Thyroid gland (tissue), 4 donors: Measurements from ENCODE around the gene HMGCS1.

Experiments
- POLR2A ChIP-seq, 2 donors: fragments of 450-650 bp; IDR thresholded peaks; one replicate each; pipeline ENCODE4 v1.6.1; 2017; ENCODE audit warnings: antibody characterized with exemption in 2 of 2, mild to moderate bottlenecking in 2 of 2, moderate library complexity in 1 of 2
- TF ChIP-seq, protein P1 (sequence below), 6 experiments: fragments of 200-600 bp in 3 of 6; fragments of 450-650 bp in 3 of 6; sonication (generic) in 3 of 6; IDR thresholded peaks; one replicate each; pipeline ENCODE4 v1.5.1; 2016 to 2019; ENCODE audit warnings: antibody characterized with exemption in 6 of 6, mild to moderate bottlenecking in 2 of 6, inconsistent platforms in 1 of 6, moderate library complexity in 1 of 6

DNA sequence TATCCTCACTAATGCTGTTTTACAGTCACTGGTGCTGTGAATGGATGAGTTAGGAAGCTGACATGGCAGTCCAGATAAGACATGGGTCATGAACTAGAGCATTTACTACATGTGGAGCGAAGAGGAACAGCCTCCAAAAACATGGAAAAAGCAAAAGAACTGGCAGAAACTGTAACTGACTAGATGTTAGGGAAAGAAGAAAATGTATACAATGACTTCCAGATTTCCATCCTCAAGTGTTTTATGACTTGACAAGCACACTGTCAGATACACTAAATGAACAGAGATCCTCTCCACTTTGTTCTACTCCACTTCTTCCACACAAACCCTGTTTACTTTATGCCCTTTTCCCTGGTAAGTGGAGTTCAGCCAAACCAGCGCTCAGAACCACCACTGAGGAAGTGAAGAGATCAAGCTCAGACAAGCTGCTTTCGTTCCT lies 11.5 kb downstream of the HMGCS1 start:
- TF ChIP-seq, protein P1, sequence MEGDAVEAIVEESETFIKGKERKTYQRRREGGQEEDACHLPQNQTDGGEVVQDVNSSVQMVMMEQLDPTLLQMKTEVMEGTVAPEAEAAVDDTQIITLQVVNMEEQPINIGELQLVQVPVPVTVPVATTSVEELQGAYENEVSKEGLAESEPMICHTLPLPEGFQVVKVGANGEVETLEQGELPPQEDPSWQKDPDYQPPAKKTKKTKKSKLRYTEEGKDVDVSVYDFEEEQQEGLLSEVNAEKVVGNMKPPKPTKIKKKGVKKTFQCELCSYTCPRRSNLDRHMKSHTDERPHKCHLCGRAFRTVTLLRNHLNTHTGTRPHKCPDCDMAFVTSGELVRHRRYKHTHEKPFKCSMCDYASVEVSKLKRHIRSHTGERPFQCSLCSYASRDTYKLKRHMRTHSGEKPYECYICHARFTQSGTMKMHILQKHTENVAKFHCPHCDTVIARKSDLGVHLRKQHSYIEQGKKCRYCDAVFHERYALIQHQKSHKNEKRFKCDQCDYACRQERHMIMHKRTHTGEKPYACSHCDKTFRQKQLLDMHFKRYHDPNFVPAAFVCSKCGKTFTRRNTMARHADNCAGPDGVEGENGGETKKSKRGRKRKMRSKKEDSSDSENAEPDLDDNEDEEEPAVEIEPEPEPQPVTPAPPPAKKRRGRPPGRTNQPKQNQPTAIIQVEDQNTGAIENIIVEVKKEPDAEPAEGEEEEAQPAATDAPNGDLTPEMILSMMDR (IDR thresholded peaks at IDR 0.05), result no peak
- TF ChIP-seq POLR2A (IDR thresholded peaks at IDR 0.05), result no peak
